SK-N-MC (cell line): ENCODE measurements around the gene GDPD3.

Source experiments
- EZH2 ChIP-seq: fragments of 200-600 bp; sonication (generic); IDR thresholded peaks from one replicate; pipeline ENCODE4 v1.6.1; 2017; ENCODE audit warnings: antibody characterized with exemption
- POLR2AphosphoS5 ChIP-seq: IDR thresholded peaks from 2 replicates; pipeline ENCODE4 v1.6.1; 2012; ENCODE audit warnings: mild to moderate bottlenecking, low read depth, low read length, borderline replicate concordance

DNA sequence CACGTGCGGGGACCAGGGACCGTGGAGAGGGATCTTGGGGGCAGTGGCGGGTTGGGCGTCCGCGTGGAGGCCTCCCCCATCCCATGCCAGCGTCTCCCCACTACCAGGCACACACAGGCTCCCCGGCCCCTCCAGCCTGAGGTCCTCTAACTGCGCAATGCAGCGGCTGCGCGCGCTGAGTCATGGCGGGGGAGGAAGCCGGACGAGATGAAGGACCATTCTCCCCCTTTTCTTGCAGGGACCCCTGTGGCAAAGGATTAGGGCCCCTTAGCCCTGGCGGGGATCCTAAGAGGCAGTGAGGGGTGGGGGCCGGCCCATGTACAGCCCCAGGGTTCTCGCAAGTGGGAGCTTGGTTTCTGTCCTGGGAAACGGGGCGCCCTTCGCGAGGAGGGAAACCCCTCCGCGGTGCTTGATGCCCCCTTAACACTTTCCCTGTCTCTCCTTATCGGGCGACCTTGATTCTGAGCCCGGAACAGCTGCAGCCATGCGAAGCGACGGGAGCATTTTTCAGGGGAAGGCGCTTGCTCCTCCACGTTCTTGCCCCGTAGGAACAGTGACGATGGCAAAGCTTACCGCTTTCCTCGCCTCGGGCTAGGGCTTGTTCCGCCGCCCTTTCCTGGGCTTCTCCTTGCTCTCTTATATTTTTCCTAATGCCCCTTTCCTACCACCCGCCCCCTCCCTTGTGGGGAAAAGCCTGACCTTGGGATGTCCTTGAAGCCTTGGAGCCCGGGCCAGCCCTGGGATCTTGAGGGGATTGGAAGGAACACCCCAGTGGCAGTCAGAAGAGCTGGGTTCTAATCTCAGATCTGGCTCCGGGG, 47.2 kb downstream of the GDPD3 start:
- TF ChIP-seq POLR2AphosphoS5 (no peak), EZH2 (no peak)
